ENCODE measurements around the gene ATP6V1E1. TPM values are rescaled to one million over a fixed set of nuclear protein-coding genes. Genes with fewer than 3 reads are reported as not detected.

ATP6V1E1 gene
- total and polyA plus RNA-seq, 9 of the 15 experiments (the other 6 are each of a cell fraction or from before 2014, with no cell fraction given) = 122 to 249 (median 179) TPM

DNA sequence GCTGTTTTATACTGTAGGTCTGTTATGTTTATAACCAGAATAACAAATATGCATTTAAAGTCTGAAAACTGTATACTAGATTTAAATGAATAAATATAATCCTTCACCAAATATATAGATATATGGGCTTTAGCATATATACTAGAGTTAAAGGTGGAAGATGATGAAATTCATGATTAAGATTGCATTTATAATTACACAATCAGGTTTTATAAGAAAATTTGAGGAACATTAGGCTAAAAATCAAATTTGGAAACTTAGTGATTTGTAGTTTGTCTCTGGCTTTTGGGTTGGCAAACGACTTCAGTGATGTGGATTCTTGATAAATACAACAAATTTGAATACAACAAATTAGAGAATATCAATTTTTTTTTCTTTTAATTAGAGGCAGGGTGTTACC is 20.0 kb upstream of the ATP6V1E1 start (continued):
- TF ChIP-seq, protein P1, sequence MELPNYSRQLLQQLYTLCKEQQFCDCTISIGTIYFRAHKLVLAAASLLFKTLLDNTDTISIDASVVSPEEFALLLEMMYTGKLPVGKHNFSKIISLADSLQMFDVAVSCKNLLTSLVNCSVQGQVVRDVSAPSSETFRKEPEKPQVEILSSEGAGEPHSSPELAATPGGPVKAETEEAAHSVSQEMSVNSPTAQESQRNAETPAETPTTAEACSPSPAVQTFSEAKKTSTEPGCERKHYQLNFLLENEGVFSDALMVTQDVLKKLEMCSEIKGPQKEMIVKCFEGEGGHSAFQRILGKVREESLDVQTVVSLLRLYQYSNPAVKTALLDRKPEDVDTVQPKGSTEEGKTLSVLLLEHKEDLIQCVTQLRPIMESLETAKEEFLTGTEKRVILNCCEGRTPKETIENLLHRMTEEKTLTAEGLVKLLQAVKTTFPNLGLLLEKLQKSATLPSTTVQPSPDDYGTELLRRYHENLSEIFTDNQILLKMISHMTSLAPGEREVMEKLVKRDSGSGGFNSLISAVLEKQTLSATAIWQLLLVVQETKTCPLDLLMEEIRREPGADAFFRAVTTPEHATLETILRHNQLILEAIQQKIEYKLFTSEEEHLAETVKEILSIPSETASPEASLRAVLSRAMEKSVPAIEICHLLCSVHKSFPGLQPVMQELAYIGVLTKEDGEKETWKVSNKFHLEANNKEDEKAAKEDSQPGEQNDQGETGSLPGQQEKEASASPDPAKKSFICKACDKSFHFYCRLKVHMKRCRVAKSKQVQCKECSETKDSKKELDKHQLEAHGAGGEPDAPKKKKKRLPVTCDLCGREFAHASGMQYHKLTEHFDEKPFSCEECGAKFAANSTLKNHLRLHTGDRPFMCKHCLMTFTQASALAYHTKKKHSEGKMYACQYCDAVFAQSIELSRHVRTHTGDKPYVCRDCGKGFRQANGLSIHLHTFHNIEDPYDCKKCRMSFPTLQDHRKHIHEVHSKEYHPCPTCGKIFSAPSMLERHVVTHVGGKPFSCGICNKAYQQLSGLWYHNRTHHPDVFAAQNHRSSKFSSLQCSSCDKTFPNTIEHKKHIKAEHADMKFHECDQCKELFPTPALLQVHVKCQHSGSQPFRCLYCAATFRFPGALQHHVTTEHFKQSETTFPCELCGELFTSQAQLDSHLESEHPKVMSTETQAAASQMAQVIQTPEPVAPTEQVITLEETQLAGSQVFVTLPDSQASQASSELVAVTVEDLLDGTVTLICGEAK (IDR thresholded peaks at IDR 0.05) = no peak
- TF ChIP-seq, protein P1 (CRISPR knock-in tag; IDR thresholded peaks at IDR 0.05) = no peak
- TF ChIP-seq, protein P2, sequence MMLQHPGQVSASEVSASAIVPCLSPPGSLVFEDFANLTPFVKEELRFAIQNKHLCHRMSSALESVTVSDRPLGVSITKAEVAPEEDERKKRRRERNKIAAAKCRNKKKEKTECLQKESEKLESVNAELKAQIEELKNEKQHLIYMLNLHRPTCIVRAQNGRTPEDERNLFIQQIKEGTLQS (IDR thresholded peaks at IDR 0.05) = peak; percentile 47; the same call in 1 of the 2 replicates
- TF ChIP-seq, protein P2 (CRISPR knock-in tag; conservative IDR thresholded peaks at IDR 0.05) = no peak
